Panc1 (cell line): ENCODE results near the gene KRT23. TPM values are rescaled to one million over a fixed set of nuclear protein-coding genes. Genes with fewer than 3 reads are reported as not detected.
A peak's percentile ranks its signal among the peaks of the same experiment; 100 is the strongest.

Experiments
- ATAC-seq: fragments of 200-7000 bp; cut with Tn5 transposase; 2 replicates; pipeline ENCODE4 v1.9.1; 2020; ENCODE audit warnings: mild to moderate bottlenecking, moderate library complexity
- BruUV-seq: library from RNA; stranded (reverse); fragments of 400-500 nt; replicated peaks from 2 replicates; lab custom pipeline; 2021; lab: Mats Ljungman, UMichigan
- CTCF ChIA-PET: fragments of 300-600 bp; sonication (Branson Sonifier 250); formaldehyde crosslinking; loops from one replicate; lab custom pipeline; 2022; ENCODE audit warnings: antibody characterized with exemption; lab: Charles Lee
- POLR2A ChIA-PET: fragments of 300-600 bp; sonication (Branson Sonifier 250); formaldehyde crosslinking; loops from one replicate; lab custom pipeline; 2022; ENCODE audit warnings: antibody characterized with exemption; lab: Charles Lee
- DNase-seq: peaks from one replicate; pipeline ENCODE4 v3.0.0-alpha.2; 2010; ENCODE audit warnings: low read depth, low spot score
- H3K27ac ChIP-seq: 2 replicates; pipeline ENCODE4 v1.5.1; 2011; ENCODE audit warnings: mild to moderate bottlenecking, low read length, inconsistent platforms
- H3K27me3 ChIP-seq: fragments of 200-500 bp; sonication (Bioruptor generic); 2 replicates; pipeline ENCODE4 v1.6.0; 2014; ENCODE audit warnings: low read length, inconsistent platforms; ENCODE audit not compliant: control insufficient read depth, insufficient read depth
- H3K36me3 ChIP-seq: fragments of 200-500 bp; sonication (Bioruptor generic); 2 replicates; pipeline ENCODE4 v1.5.1; 2014; ENCODE audit warnings: inconsistent platforms, mild to moderate bottlenecking, low read length, moderate library complexity; ENCODE audit not compliant: control insufficient read depth, insufficient read depth
- H3K4me1 ChIP-seq: 2 replicates; pipeline ENCODE4 v1.5.1; 2011; ENCODE audit warnings: inconsistent platforms, mild to moderate bottlenecking, low read length, moderate library complexity; ENCODE audit not compliant: control insufficient read depth, insufficient read depth
- H3K4me3 ChIP-seq, 2 experiments: 2 replicates each; pipeline ENCODE4 v1.5.1; 2011 to 2012; ENCODE audit warnings: low read depth in 2 of 2, low read length in 2 of 2, mild to moderate bottlenecking in 2 of 2, inconsistent platforms in 1 of 2, moderate library complexity in 1 of 2
- H3K9me3 ChIP-seq: fragments of 200-500 bp; sonication (Bioruptor generic); 2 replicates; pipeline ENCODE4 v1.5.1; 2014; ENCODE audit warnings: low read depth, mild to moderate bottlenecking, inconsistent platforms, low read length, moderate library complexity; ENCODE audit not compliant: control insufficient read depth, insufficient read depth
- POLR2AphosphoS5 ChIP-seq: IDR thresholded peaks from 2 replicates; pipeline ENCODE4 v1.6.1; 2012; ENCODE audit warnings: mild to moderate bottlenecking, low read depth, low read length, moderate library complexity
- SIN3A ChIP-seq: IDR thresholded peaks from 2 replicates; pipeline ENCODE4 v1.6.1; 2012; ENCODE audit warnings: low read depth, mild to moderate bottlenecking, low read length, moderate library complexity, borderline replicate concordance; ENCODE audit not compliant: insufficient read depth
- TCF7L2 ChIP-seq: IDR thresholded peaks from 2 replicates; pipeline ENCODE4 v1.6.1; 2011; ENCODE audit warnings: mild to moderate bottlenecking, low read depth, low read length, inconsistent platforms
- in situ Hi-C: cut with HindIII; loops from 2 replicates; pipeline ENCODE4 v1.10.0; 2016; ENCODE audit warnings: low sequenced_read_pairs, low pct_unique_long_range_greater_than_20kb
- intact Hi-C: fragments of 100-400 bp; cut with micrococcal nuclease; formaldehyde crosslinking; loops from one replicate; pipeline ENCODE4 v1.10.0; 2022; ENCODE audit not compliant: unreplicated experiment
- total RNA-seq: library from RNA; stranded (reverse); gene quantifications from one replicate; pipeline ENCODE4 v1.2.1, GENCODE V29; 2021; ENCODE audit not compliant: unreplicated experiment
- TF ChIP-seq, protein P1 (sequence below), 2 experiments: IDR thresholded peaks; 2 replicates each; pipeline ENCODE4 v1.6.1; 2011 to 2012; ENCODE audit warnings: low read depth in 2 of 2, control low read depth in 1 of 2, low read length in 1 of 2, mild to moderate bottlenecking in 1 of 2, moderate library complexity in 1 of 2; ENCODE audit not compliant: insufficient read depth in 1 of 2
- TF ChIP-seq, protein P2 (sequence below): fragments of 450-650 bp; IDR thresholded peaks from 2 replicates; pipeline ENCODE4 v1.5.1; 2017; ENCODE audit warnings: mild to moderate bottlenecking

KRT23 gene
- total RNA-seq, 1 experiment from 2014 or later: not detected

DNA sequence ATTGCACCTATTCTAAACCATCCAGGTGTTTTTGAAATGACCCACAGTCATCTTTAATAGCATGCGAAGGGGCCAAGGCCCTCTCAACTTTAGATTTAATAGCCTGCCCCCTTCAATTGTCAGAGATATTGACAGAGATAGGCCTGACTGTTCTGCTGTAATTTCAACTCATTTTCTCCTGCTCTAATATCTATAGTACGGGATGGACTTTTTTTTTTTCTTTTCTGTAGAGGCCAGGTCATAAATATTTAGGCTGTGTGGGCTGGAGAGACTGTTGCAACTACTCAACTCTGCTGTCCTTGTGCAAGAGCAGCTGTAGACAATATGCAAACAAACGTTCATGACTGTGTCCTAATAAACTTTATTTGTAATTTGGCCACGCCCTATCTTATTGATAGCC is 27.7 kb downstream of the KRT23 start:
- no peaks in the 10 kb centered on the region; the same call in 1 of the 2 replicates for H3K27me3 ChIP-seq
- H3K9me3 ChIP-seq: no peaks in the 10 kb centered on the region
- intact Hi-C loops: loop anchor here (1.0 to 10.0 kb wide), 6 partner anchors 53 to 739 kb away; partner anchors contain the start of gene KRT19
- CTCF ChIA-PET: interaction anchor here (0.7 to 2.1 kb wide), 4 partner anchors 24 to 640 kb away, joined by 3 to 11 read pairs (median 3); no protein-coding TSS in a partner anchor
- TF ChIP-seq TCF7L2: no peak
- TF ChIP-seq, protein P1, sequence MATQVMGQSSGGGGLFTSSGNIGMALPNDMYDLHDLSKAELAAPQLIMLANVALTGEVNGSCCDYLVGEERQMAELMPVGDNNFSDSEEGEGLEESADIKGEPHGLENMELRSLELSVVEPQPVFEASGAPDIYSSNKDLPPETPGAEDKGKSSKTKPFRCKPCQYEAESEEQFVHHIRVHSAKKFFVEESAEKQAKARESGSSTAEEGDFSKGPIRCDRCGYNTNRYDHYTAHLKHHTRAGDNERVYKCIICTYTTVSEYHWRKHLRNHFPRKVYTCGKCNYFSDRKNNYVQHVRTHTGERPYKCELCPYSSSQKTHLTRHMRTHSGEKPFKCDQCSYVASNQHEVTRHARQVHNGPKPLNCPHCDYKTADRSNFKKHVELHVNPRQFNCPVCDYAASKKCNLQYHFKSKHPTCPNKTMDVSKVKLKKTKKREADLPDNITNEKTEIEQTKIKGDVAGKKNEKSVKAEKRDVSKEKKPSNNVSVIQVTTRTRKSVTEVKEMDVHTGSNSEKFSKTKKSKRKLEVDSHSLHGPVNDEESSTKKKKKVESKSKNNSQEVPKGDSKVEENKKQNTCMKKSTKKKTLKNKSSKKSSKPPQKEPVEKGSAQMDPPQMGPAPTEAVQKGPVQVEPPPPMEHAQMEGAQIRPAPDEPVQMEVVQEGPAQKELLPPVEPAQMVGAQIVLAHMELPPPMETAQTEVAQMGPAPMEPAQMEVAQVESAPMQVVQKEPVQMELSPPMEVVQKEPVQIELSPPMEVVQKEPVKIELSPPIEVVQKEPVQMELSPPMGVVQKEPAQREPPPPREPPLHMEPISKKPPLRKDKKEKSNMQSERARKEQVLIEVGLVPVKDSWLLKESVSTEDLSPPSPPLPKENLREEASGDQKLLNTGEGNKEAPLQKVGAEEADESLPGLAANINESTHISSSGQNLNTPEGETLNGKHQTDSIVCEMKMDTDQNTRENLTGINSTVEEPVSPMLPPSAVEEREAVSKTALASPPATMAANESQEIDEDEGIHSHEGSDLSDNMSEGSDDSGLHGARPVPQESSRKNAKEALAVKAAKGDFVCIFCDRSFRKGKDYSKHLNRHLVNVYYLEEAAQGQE (IDR thresholded peaks at IDR 0.05; ENCODE audit: insufficient read depth in 1 of 2, low read depth in 2 of 2, low read length in 1 of 2): no peak
- no peak for TF ChIP-seq POLR2AphosphoS5
- TF ChIP-seq, protein P2, sequence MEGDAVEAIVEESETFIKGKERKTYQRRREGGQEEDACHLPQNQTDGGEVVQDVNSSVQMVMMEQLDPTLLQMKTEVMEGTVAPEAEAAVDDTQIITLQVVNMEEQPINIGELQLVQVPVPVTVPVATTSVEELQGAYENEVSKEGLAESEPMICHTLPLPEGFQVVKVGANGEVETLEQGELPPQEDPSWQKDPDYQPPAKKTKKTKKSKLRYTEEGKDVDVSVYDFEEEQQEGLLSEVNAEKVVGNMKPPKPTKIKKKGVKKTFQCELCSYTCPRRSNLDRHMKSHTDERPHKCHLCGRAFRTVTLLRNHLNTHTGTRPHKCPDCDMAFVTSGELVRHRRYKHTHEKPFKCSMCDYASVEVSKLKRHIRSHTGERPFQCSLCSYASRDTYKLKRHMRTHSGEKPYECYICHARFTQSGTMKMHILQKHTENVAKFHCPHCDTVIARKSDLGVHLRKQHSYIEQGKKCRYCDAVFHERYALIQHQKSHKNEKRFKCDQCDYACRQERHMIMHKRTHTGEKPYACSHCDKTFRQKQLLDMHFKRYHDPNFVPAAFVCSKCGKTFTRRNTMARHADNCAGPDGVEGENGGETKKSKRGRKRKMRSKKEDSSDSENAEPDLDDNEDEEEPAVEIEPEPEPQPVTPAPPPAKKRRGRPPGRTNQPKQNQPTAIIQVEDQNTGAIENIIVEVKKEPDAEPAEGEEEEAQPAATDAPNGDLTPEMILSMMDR: no peak
- TF ChIP-seq SIN3A: no peak
- BruUV-seq: no TSS peak
- H3K36me3 ChIP-seq: no peaks in the 10 kb centered on the region
- no peak for DNase-seq
- peaks cover 8% of the 10 kb centered on the region; the same call in 1 of the 2 replicates for H3K4me1 ChIP-seq
- no peak overlapping the region for H3K4me3 ChIP-seq
- H3K27ac ChIP-seq: peak overlapping the region; percentile 2; the same call in 1 of the 2 replicates
- in situ Hi-C loops: no loop called here
- POLR2A ChIA-PET: no interaction called here
- ATAC-seq: peak; percentile 55

DNA sequence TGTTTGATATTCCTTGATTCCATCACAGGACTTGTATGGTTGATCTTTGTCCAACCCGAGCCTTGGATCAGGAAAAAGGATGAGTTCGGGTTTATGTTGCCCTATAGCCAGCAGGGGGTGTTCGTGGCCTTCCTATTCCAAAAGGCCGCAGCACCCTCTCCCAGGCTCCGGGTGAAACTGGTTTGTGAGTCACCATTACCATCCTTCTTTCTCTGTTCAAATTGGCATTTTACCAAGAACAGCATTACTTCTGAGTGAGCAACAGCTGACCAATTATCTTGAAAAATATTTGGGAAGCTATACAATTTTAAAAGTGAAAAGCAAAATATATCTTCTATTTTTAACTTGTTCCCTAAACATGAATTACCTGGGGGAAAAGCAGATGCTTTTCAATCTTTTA is 28.1 kb downstream of the KRT23 start:
- H3K36me3 ChIP-seq: no peaks in the 10 kb centered on the region
- DNase-seq (no peak), ATAC-seq (peak; percentile 97)
- intact Hi-C loops (loop anchor here (1.0 to 10.0 kb wide), 6 partner anchors 53 to 739 kb away; partner anchors contain the start of gene KRT19), in situ Hi-C loops (no loop called here)
- no peak overlapping the region for H3K4me3 ChIP-seq
- no peaks in the 10 kb centered on the region; the same call in 1 of the 2 replicates for H3K27me3 ChIP-seq
- ChIA-PET POLR2A (no interaction called here), CTCF (interaction anchor here (0.7 to 2.1 kb wide), 4 partner anchors 23 to 640 kb away, joined by 3 to 11 read pairs (median 3); no protein-coding TSS in a partner anchor)
- no peaks in the 10 kb centered on the region for H3K9me3 ChIP-seq
- no TSS peak for BruUV-seq
- TF ChIP-seq, protein P2: peak; percentile 85
- TF ChIP-seq SIN3A: no peak
- peak overlapping the region; percentile 2; the same call in 1 of the 2 replicates for H3K27ac ChIP-seq
- H3K4me1 ChIP-seq: peaks cover 11% of the 10 kb centered on the region; the same call in 1 of the 2 replicates
